NCI-H748 treated with DMSO at 0.1 percent for 48 hours (cell line): ENCODE results near the gene CCL13.
A peak's percentile ranks its signal among the peaks of the same experiment; 100 is the strongest.
"Not testable (repeated sequence)": the region's sequence is repeated elsewhere in the genome, so short reads cannot be mapped to it uniquely, and the experiment has no call there.

Experiments used
- DNase-seq: peaks from one replicate; lab custom pipeline; 2025; lab: John Stamatoyannopoulos, UW

CCL13 gene

GRCh38 chr17:34356194-34356593, at the start of gene CCL13:
Gene CCL13 (plus strand): TSS chr17:34356480. CDS start chr17:34356527, 47 bp downstream.
- no peak for DNase-seq

- DNase-seq, result no peak
These were observed 49.2 kb upstream of the CCL13 start for GRCh38 chr17:34307110-34307509.

DNA sequence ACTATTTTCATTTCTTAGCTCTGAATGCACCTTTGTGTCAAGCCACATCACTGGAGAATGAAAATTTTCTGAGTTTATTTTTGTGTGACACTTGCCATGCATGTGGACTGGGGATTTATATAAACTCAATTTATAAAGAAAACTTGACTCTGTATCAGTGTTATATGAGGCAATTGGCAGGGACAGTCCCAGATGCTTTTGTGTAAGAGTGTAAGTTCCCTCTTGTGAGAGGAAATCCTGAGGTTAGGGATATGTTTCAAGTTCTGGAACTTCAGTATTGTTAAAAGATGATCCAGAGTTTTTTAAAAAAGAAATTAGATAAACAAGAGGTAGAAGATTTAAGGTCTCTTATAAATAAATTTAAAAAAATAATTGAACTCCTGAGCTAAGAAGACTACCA, 47.9 kb upstream of the CCL13 start:
- DNase-seq, result no peak

GRCh38 chr17:34311291-34311690, 45.0 kb upstream of the CCL13 start:
- DNase-seq, result no peak

DNA sequence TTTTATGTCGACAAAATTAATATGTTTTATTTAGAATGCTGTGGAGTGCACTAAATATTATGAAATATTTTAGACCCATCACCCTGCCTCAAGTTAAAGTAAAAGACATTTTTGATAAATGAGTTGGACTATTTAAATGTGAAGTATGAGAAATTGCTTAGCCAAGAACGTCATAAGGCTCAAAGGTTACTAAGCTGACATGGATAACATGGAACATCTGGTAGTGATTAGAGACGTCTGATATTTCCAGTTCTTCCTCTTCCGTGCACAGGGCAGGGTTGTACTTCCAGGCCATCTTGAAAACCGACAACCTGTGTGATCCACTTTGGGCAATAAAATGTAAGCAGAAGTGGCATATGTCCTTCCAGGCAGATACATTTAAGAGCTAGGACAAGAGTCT, 44.2 kb upstream of the CCL13 start:
- no peak for DNase-seq

- no peak for DNase-seq
These were observed 43.1 kb upstream of the CCL13 start for GRCh38 chr17:34313164-34313563.

- DNase-seq, result no peak
These were observed 42.0 kb upstream of the CCL13 start for GRCh38 chr17:34314279-34314678.

DNA sequence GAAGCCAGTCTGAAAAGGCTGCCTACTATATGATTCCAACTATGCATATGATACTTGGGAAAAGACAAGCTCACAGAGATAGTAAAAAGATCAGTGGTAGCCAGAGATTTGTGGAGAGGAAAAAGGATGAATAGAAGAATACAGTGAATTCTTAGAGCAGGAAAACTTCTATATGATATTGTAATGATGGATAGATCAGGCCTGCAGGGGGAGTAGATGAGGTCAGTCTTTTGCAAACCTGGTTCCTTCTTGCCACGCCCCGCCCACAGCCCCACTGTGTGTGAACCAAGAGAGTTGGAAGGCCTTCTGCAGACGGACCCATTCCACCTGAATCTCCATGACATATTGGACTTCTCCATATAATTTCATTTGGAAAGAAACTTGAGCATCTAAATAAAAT, 37.8 kb upstream of the CCL13 start:
- DNase-seq, result no peak

DNA sequence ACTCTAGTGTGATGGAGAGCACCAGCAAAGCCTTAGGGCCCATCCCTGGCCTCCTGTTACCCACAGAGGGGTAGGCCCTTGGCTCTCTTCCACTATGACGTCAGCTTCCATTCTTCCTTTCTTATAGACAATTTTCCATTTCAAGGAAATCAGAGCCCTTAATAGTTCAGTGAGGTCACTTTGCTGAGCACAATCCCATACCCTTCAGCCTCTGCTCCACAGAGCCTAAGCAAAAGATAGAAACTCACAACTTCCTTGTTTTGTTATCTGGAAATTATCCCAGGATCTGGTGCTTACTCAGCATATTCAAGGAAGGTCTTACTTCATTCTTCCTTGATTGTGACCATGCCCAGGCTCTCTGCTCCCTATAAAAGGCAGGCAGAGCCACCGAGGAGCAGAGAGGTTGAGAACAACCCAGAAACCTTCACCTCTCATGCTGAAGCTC, 37.2 kb upstream of the CCL13 start, which contains the start of gene CCL8:
CCL8 (plus strand) TSS at position 397 of the 445 bp plus-strand sequence. CDS start 67 bp downstream, outside the sequence.
- no peak for DNase-seq

- no peak for DNase-seq
These were observed 34.3 kb upstream of the CCL13 start for GRCh38 chr17:34321964-34322363.

DNA sequence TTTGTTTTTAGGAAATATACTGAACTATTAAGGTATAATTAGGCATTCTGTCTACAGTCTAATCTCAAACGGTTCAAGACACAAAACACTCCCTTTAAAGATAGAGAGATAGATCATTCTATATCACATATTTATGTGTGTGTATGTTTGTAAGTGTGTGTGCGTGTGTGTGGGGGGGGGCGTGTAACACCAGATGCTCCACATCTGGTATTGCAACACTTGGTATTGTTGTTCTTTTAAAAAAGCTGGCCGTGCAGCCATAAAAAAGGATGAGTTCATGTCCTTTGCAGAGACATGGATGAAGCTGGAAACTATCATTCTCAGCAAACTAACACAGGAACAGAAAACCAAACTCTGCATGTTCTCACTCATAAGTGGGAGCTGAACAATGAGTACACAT, 28.7 kb upstream of the CCL13 start:
- not testable (repeated sequence) for DNase-seq

- no peak for DNase-seq
These were observed 18.6 kb upstream of the CCL13 start for GRCh38 chr17:34337701-34338100.

- no peak for DNase-seq
These were observed 17.0 kb upstream of the CCL13 start for GRCh38 chr17:34339138-34339770.

GRCh38 chr17:34341916-34342315, 14.4 kb upstream of the CCL13 start:
- DNase-seq, result no peak

DNA sequence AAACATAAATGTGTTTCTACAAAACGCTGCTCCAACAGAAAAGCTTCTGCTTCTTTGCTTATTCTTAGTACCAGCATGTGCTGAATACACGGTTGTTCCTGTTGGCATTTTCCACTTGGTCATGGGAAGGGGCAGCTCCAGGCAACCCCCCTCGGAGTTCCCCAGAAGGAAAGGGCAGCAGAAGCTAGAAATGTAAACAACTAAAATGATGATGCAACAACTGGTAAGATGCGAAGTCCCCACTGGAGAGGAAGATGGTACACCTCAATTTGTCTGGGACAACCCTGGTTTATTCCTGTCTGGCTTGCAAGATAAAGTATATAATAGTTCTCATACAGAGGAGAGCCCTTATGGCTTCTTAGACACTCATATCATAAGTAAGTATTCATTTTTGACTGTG, 9.2 kb upstream of the CCL13 start:
- DNase-seq, result no peak

DNA sequence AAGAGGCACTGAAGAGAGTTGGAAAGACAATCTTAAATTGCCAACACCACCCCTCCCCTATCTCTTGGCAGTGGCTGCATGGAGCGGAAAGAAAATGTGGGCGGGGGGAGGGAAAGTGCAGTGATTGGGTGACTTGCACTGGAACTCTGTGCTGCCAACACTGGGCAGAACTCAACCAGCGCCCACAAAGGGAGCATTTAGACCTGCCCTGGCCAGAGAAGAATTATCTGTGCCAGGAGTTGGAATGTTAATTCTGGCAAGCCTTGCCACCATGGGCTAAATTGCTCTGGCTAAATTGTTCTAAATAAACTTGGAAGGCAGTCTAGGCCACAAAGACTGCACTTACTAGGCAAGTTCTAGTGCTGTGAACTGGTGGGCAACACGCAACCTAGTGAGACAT, 6.5 kb upstream of the CCL13 start:
- DNase-seq, result no peak

GRCh38 chr17:34351096-34351495, 5.2 kb upstream of the CCL13 start:
- DNase-seq, result no peak

GRCh38 chr17:34352191-34352590, 4.1 kb upstream of the CCL13 start:
- no peak for DNase-seq

- no peak for DNase-seq
These were observed 1.6 kb upstream of the CCL13 start for GRCh38 chr17:34354637-34355036.

DNA sequence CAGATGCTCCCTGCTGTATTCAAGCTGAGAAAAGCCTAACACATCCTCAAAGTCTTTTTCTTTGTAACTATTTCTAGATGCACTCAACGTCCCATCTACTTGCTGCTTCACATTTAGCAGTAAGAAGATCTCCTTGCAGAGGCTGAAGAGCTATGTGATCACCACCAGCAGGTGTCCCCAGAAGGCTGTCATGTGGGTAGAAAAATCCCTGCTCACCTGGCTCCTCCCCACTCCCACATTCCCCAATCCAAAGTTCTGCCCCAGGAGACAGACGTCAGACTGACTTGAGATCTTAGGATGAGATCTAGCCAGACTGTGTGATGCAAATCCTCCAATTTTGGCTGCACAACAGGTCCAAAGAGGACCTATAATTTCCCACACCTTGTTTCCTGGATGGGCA, 1.1 kb downstream of the CCL13 start:
- DNase-seq, result no peak

- DNase-seq, result no peak
These were observed 2.4 kb downstream of the CCL13 start for GRCh38 chr17:34358631-34359030.

DNA sequence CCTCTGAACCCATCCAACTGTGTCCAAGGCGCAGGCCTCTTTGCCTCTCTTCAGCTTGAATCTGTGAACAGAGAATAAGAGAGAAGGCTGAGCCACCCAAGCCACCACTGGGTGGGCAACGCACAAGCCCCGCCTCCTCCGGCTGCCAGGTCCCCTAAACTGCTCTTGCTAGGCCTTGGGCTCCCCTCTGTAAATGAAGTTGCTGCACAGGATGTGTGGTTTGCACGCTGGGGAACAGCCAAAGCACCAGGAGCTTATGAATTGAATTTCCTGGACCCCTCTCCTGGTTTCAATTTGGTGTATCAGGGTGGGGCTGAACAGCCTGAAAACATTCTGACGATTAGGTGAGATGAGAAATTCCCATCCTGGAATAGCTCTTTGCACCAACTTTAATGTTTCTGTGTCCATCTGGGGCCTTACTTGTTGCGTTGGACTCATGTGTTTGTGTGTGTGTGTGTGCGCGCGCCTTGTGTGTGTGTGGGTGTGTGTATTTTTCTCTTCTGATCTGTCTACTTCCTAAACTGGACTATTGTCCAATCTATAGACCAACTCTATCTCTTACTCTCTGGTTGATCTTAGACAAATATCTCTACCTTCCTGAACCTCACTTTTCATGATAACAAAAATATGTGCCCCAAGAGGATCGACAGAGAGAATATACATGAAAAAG, 4.5 kb downstream of the CCL13 start:
- no peak for DNase-seq

DNA sequence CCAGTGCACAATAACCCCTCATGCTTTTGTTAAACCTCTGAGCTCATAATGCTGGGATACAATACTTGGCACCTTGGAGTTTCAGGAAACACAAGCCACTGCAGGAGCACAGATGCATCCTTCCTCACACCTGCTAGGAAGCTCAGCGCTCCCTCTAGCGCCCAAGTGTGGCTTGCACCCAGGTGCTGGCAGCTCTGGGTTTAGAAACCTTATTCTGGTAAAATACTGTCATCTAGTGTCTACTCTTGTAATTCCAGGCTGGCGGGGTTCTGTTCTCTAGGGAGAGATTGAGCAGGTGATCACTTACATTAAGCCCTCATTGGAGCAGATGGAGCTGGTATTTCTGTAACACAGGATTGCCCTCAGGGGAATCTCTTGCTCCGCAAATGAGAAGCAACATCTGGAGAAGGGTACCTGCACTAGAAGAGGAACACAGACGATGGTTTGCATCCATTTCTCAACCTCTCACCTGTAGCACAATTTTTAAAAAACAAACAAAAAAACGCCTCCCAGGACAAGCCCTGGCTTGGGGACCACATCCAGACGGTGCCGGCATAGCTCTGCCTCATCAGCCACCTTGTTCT, 5.3 kb downstream of the CCL13 start:
- peak; percentile 81 for DNase-seq
